Measurements from ENCODE around the gene DCLK3.
A peak's percentile ranks its signal among the peaks of the same experiment; 100 is the strongest.

The DCLK3 gene

DNA sequence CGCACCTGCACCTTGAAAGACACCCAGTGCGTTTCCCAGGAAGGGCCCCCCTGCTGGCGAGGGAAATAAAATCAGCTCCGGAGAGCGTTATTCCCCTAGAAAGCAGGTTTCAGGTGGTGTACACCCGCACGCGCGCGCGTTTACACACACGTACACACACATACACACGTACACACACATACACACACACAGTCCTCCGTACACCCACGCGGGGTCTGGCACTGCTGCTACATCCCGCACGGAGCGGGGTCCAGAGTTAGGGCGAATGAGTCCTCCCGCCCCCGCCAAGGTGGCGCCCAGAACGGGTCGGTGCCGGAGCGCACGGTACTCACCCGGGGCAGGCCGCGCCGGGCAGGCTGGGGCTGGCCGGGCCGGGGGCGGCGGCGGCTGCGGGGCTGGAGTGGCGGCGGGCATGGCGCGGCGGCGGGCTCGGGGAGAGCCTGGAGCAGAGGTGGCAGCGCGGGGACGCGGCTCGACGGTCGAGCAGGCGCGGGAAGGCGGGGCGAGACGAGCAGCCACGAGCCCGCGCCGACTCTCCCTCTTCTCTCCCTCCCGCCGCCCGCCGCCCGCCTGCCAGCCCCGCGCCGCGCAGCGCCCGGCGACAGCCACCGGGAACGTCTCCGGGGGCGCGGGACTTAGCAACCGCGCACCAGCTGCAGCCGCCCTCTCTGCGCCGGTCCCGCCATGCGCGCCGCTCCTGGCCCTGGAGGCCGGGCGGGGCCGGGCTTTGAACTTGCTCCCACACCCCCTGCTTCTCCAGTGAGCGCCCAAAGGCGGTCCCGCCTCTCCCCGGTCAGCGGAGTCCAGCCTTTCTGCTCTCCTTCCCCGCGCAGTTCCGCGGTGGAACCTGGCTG, at the start of gene DCLK3:
Gene DCLK3, minus strand, starts transcription at position 704 of the 854 bp plus-strand sequence. Its CDS starts 290 bp downstream, at position 414.
- intact Hi-C loops (cut with DNase I), result no loop called here
- DNase-seq, result peak in 7 of 10 donors; percentile 14 to 90 (median 39)

- intact Hi-C loops (cut with DNase I), result no loop called here
- DNase-seq, result peak in 8 of 10 donors; percentile 29 to 93 (median 55)
Observed at GRCh38 chr3:36813305-36813704, 49.0 kb upstream of the DCLK3 start.

DNA sequence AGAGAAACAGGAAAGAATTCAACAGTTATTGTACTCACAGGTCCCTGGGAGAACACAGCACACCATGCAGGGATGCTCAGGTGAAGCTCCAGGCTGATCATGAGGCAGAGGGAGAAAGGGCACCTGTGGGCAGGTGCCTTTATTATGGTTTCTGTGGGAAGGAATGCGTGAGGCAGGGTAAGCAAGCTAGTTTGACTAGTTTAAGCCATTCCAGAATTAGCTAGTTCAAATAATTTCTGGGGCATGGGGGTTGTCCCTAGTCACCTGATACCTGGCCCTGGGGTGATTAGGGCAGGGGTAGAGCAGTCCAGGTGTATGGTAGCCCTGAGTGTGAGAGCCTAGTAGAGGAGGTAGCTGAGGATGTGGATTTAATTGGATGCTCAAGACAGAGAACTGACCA, 47.9 kb upstream of the DCLK3 start:
- intact Hi-C loops (cut with DNase I), result no loop called here
- no peak for DNase-seq

DNA sequence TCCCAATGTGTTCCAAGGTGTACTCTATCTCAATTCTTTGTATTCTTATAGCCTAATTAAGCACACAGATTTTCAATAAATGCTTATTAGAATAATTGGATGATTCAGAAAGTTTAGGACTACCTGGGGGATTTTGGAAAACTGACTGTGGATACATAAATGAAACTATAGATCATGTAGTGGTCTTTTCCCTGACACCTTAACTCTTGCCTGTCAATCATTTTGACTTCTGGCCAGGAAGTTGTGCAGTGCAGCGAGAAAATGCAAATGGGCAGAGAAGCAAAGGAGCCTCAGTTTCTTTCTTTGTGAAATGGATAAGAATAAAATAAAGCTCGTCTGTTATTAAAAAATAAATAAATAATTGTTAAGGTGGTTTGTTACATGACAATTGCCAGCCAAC, 47.4 kb upstream of the DCLK3 start:
- no peak for DNase-seq
- intact Hi-C loops (cut with DNase I), result no loop called here

GRCh38 chr3:36804295-36805055, 40.1 kb upstream of the DCLK3 start:
- peak in 6 of 10 donors; percentile 16 to 86 (median 31) for DNase-seq
- intact Hi-C loops (cut with DNase I), result no loop called here

- intact Hi-C loops (cut with DNase I), result no loop called here
- no peak for DNase-seq
Observed at GRCh38 chr3:36803091-36803791, 38.9 kb upstream of the DCLK3 start.

DNA sequence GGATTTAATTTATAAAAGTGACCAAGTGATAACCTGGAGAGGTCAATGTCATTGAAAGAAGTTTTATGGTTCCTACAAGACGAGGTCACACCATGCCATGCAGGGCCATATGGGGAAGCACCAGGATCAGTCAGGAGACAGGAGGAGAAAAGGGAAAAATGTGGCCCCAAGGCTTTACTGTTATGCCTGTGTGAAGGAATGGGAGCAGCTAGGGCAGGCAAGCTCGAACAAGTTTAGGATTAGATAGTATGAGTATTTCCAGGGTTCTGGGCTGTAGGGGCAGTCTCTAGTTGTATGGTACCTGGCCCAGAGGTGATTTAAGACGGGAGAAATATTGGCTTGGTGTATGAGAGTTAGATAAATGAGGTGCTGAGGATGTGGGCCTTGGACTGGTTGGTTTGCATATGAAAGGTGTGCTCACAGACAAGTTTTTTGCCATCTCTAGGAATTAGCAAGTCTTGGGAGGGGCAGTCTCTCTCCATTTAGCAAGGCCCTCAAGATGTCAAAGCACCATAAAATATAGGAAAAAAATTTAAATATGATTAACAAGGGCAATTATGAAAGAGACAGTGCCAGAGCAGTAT, 36.3 kb upstream of the DCLK3 start:
- DNase-seq, result no peak
- intact Hi-C loops (cut with DNase I), result no loop called here

DNA sequence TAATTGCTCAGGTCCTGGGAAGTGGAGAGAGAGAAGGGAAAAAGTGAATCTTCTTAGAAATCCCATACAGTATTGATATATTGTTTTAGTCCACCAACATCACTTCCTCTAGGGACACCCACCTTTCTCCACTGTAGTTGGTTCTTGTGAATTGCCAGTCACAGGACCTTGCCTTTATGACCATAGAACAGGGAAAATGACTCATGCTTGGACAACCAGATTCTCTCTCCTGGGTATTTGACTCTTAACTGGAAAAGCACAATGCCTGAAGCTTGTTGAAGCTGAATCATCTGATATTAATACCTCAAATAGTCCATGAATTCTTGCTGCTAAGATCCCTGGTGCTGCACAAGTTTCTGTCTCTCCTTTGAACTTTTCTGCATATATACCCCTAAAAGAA, 32.5 kb upstream of the DCLK3 start:
- intact Hi-C loops (cut with DNase I), result no loop called here
- no peak for DNase-seq

- intact Hi-C loops (cut with DNase I), result no loop called here
- DNase-seq, result no peak
Observed at GRCh38 chr3:36796161-36796560, 31.8 kb upstream of the DCLK3 start.

DNA sequence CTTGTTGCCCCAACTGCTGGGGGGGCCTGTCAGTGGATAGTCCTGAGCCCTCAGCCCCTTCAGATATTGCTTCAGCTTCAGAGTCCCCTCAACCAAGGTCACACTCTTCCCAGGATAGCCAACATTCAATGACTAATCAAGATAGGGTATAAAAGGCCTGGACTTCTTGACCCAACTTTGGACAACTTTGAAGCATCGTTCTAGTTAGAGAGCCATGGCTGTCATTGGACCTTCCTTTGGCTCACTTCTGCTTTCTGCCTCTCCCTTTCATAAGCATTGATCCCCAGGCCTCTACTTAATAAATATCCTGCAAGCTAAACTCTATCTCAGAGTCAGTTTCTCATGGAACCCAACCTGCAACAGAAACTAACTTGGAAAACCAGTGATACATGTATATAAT, 31.3 kb upstream of the DCLK3 start:
- intact Hi-C loops (cut with DNase I), result no loop called here
- DNase-seq, result no peak

DNA sequence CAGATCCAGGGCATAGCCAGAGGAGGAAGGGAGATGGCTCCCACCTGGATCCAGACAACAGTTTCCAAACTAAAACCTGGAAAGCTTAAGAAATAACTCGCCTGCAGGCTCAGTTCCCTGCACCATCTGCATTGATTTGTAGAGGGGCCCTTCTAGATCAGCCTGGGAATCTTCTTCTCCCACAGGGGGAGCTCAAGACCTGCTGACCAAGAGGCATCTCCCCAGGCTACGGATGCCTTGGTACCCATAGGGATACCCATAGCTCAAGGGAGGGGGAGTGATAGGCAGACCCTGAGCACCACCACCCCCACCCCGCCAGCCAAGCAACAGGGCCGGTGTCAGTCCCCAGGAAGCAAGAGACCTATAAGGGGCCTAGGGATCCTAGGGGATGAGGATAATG, 28.0 kb upstream of the DCLK3 start:
- peak in 1 of 10 donors; percentile 80 for DNase-seq
- intact Hi-C loops (cut with DNase I), result loop anchor here (2.0 kb wide), 1 partner anchor 76 kb away; no protein-coding TSS in a partner anchor

DNA sequence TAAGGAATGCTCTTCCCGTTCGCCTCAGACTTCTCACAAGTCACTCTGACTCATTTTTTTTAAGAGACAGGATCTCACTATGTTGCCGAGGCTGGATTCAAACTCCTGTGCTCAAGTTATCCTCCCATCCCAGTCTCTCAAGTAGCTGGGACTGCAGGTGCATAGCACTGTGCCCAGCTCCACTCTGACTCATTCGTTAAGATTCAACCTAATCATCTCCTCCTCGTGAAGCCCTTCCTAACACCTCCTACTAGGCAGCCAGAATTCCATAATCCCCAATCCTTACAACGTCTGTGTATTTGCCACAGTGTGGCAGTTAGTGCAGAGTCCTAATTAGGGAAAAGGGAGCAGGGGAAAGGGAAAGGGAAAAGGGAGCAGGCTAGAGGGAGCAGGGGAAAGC, 26.4 kb upstream of the DCLK3 start:
- intact Hi-C loops (cut with DNase I), result no loop called here
- DNase-seq, result no peak

DNA sequence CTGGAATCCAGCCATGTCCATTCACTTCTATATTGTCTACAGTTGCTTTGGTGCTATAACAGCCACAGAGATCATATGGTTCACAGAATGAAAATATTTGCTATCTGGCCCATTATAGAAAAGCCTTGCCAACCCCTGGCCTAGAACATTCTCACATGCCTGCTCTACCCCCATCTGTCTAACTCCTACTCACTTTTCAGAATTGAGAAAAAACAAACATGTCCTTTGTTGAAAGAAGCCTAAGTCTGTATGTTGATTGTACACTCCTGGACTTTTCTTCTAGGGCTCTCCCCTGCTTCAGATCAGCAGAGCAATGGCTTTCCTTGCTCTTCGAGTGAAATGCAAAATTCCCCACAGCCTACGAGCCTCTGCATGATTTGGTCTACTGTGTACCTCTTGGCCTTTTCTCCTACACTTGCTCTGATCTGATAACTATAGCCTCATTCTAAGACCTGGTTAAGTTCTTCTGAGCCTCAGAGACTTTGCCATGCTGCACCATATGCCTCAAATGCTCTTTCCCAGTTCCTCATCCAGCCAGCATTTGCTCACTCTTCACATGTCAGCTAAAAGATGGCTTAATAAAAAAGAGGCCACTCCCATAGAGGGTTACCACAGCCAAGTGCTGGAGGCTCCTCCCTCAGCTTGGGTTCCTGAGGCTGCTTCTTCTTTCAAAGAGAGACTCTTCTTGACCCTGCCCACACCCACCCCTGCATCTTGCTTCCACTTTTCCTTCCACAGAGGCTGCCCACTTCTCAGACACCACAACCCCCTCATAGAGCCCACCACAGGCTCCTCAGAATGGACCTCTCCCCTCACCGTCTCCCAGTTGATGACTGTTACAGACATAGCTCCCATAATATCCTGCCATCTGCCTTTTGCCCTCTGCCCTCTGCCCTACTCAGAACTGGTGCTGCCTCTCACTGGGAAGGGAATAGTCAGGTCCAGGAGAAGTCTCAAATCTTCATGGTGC, 22.9 kb upstream of the DCLK3 start:
- intact Hi-C loops (cut with DNase I), result no loop called here
- DNase-seq, result no peak

DNA sequence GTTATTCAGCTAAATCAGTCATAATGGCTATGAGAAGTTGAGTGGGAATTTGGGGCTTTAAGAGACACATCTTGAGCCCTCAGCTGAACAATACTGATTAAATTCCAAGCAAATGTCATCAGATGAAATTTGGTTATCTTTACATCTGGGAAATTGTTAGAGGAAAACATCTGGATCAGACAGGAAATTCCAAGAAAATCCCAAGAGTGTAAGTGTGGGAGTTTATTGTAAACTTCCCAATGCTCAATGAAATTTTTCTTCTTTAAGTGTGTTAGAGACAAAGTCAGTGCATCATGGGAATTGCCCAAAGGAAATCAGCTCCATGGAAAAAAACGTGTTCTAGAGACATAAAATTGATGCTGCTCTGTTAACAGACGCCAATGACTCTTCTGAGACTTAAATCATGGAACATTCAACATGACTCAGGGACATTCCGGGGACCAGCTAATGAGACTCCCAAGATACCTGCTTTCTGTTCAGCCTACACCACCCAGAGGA, 19.8 kb upstream of the DCLK3 start:
- intact Hi-C loops (cut with DNase I), result no loop called here
- DNase-seq, result no peak

DNA sequence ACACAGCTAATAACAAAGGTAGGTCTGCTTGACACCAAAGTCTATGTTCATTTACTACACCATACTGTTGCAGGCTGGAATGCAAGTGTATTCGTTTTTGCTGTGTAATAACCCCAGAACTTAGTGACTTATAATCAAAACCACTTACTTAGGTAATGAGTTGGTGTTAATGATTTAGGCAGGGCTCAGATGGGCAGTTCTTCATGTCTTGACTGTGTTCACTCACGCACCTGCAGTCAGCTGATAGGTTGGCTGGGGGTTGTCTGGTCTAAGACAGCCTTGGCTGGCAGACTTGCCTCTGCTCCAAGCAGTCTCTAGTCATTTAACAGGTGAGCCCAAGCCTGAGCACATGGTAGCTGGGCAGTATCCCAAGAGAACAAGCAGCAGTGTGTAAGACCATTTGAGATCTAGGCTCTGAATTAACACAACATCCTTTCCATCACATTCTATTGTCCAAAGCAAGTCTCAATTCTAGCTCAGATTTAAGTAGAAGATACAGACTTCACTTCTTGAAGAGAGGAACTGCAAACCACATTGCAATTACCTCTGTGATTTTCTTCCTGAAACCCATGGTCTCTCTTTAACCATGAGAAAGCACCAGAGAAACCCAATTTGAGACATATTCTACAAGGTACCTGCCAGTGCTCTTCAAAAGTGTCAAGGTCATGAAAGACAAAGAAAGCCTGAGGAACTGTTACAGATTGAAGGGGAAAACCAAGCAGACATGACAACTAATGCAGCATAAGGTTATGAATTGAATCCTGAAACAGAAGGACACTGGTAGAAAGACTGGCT, 13.3 kb upstream of the DCLK3 start:
- no peak for DNase-seq
- intact Hi-C loops (cut with DNase I), result no loop called here

GRCh38 chr3:36776436-36776835, 12.1 kb upstream of the DCLK3 start:
- intact Hi-C loops (cut with DNase I), result no loop called here
- no peak for DNase-seq

- intact Hi-C loops (cut with DNase I), result no loop called here
- DNase-seq, result no peak
Observed at GRCh38 chr3:36774052-36774451, 9.7 kb upstream of the DCLK3 start.

GRCh38 chr3:36771931-36772330, 7.6 kb upstream of the DCLK3 start:
- intact Hi-C loops (cut with DNase I), result no loop called here
- no peak for DNase-seq

DNA sequence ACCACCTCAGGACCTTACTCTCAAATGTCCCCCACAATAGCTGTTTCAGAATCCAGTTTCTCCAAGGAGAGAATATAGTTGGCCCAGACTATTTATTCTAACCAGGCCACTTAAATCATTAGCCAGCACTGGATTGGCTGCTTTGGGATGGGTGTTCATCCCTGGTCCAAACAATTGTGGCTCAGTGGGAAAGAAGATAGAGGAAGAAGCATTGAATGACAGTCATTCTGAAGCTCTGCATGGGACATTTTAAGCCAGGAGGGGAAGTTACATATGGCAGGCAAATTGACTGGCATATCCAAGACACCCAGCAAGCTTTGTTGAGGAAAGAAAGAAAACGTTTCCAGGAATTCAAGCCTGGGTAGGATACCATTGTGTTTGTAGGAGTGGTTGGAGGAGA, 5.6 kb upstream of the DCLK3 start:
- intact Hi-C loops (cut with DNase I), result no loop called here
- no peak for DNase-seq

Data from posterior cingulate gyrus (tissue), 11 donors.